K562 (cell line): ENCODE data around the gene LRMDA. TPM values are rescaled to one million over a fixed set of nuclear protein-coding genes. Genes with fewer than 3 reads are reported as not detected.

Experiments
- ATAC-seq: fragments of 200-7000 bp; cut with Tn5 transposase; 3 replicates; pipeline ENCODE4 v1.9.1; 2020; ENCODE audit warnings: moderate library complexity
- BruUV-seq: library from RNA; stranded (reverse); fragments of 400-500 nt; replicated peaks from 2 replicates; lab custom pipeline; 2021; lab: Mats Ljungman, UMichigan
- CTCF ChIA-PET: fragments of 300-600 bp; formaldehyde crosslinking; extraction: SDS; loops from one replicate; lab custom pipeline; 2021; ENCODE audit warnings: low intra/inter-chr PET ratio; lab: Yijun Ruan, JAX
- POLR2A ChIA-PET: fragments of 300-600, 350-650 bp; sonication (Branson Sonifier 250); formaldehyde crosslinking; extraction: SDS; loops from one replicate; lab custom pipeline; 2021; ENCODE audit warnings: antibody characterized with exemption, inconsistent platforms; lab: Yijun Ruan, JAX
- DNase-seq, 4 experiments: peaks; one replicate each; pipeline versions ENCODE4 v3.0.0 to v3.0.0-alpha.2; 2011 to 2018; ENCODE audit warnings: low spot score in 3 of 4, mixed read lengths in 3 of 4; ENCODE audit errors: extremely low read depth in 1 of 4
- FAIRE-seq: peaks from 2 replicates; lab custom pipeline; 2011; peaks lifted over from hg19 to GRCh38; lab: Jason Lieb, UNC
- H2AFZ ChIP-seq: 2 replicates; pipeline ENCODE4 v1.6.0; 2011; ENCODE audit warnings: low read depth, low read length, control low read depth, inconsistent platforms
- H3K27ac ChIP-seq: fragments of 200-600 bp; 3 replicates; pipeline ENCODE4 v1.8.0; 2011; ENCODE audit warnings: low read depth, mild to moderate bottlenecking, control low read depth, inconsistent platforms, low read length, moderate library complexity, mixed read lengths; ENCODE audit errors: extremely low read depth
- H3K27me3 ChIP-seq, 2 experiments: fragments of 300-600 bp in 1 of 2; 2 replicates in 1 of 2; 3 replicates in 1 of 2; pipeline versions ENCODE4 v1.6.0 to v1.8.0; 2011; ENCODE audit warnings: inconsistent platforms in 2 of 2, low read length in 2 of 2, mild to moderate bottlenecking in 1 of 2, mixed read lengths in 1 of 2, moderate library complexity in 1 of 2; ENCODE audit not compliant: control insufficient read depth in 2 of 2, insufficient read depth in 2 of 2
- H3K36me3 ChIP-seq: fragments of 300-600 bp; 3 replicates; pipeline ENCODE4 v1.8.0; 2011; ENCODE audit warnings: mild to moderate bottlenecking, low read length, inconsistent platforms; ENCODE audit not compliant: control insufficient read depth, insufficient read depth
- H3K4me1 ChIP-seq, 2 experiments: fragments of 200-600 bp in 1 of 2; replicated peaks in 1 of 2; 2 replicates in 1 of 2; 3 replicates in 1 of 2; pipeline versions ENCODE4 v1.5.1 to v1.8.0; 2011; ENCODE audit warnings: inconsistent platforms in 2 of 2, low read length in 2 of 2, mild to moderate bottlenecking in 1 of 2, mixed read lengths in 1 of 2, moderate library complexity in 1 of 2; ENCODE audit not compliant: control insufficient read depth in 2 of 2, insufficient read depth in 2 of 2
- H3K4me2 ChIP-seq: 2 replicates; pipeline ENCODE4 v1.6.1; 2011; ENCODE audit warnings: low read length, control low read depth, inconsistent platforms, mixed read lengths; ENCODE audit not compliant: insufficient read depth
- H3K4me3 ChIP-seq: fragments of 200-600 bp; sonication (generic), shearing (Covaris generic); 2 replicates; pipeline ENCODE4 v1.5.1; 2016; ENCODE audit warnings: control low read depth, inconsistent platforms
- H3K79me2 ChIP-seq: fragments of 200-600 bp; 3 replicates; pipeline ENCODE4 v1.8.0; 2011; ENCODE audit warnings: low read length, inconsistent platforms; ENCODE audit not compliant: control insufficient read depth, insufficient read depth
- H3K9ac ChIP-seq, 2 experiments: 2 replicates each; pipeline versions ENCODE4 v1.6.0 to v1.6.1; 2011; ENCODE audit warnings: low read depth in 2 of 2, low read length in 2 of 2, control low read depth in 1 of 2, inconsistent platforms in 1 of 2, mild to moderate bottlenecking in 1 of 2, mixed read lengths in 1 of 2; ENCODE audit not compliant: insufficient read depth in 1 of 2
- H3K9me1 ChIP-seq: one replicate; pipeline ENCODE4 v1.6.0; 2011; ENCODE audit warnings: inconsistent platforms, mild to moderate bottlenecking, low read length, moderate library complexity; ENCODE audit not compliant: control insufficient read depth, insufficient read depth
- H3K9me3 ChIP-seq: replicated peaks from 2 replicates; pipeline ENCODE4 v1.5.1; 2011; ENCODE audit warnings: low read depth, low read length, inconsistent platforms; ENCODE audit not compliant: control insufficient read depth, insufficient read depth
- H4K20me1 ChIP-seq: replicated peaks from 2 replicates; pipeline ENCODE4 v1.6.1; 2011; ENCODE audit warnings: low read length, inconsistent platforms, mixed read lengths; ENCODE audit not compliant: control insufficient read depth, insufficient read depth
- ARID3B ChIP-seq: fragments of 250-450 bp; sonication (Bioruptor Pico); IDR thresholded peaks from 2 replicates; pipeline ENCODE4 v1.4.0; 2020; ENCODE audit warnings: borderline replicate concordance
- CBX3 ChIP-seq, 2 experiments: IDR thresholded peaks; 1 replicate in 1 of 2; 2 replicates in 1 of 2; pipeline ENCODE4 v1.6.1; 2012; ENCODE audit warnings: inconsistent platforms in 2 of 2, low read length in 2 of 2, borderline replicate concordance in 1 of 2, control low read depth in 1 of 2
- MEIS2 ChIP-seq: fragments of 450-650 bp; IDR thresholded peaks from 2 replicates; pipeline ENCODE4 v1.6.1; 2014; ENCODE audit warnings: mild to moderate bottlenecking; ENCODE audit not compliant: partially characterized antibody
- PHB ChIP-seq: fragments of 250-450 bp; sonication (Bioruptor Pico); IDR thresholded peaks from 2 replicates; pipeline ENCODE4 v1.5.0; 2021
- TSC22D4 ChIP-seq: fragments of 450-650 bp; IDR thresholded peaks from 2 replicates; pipeline ENCODE4 v1.6.1; 2016; ENCODE audit warnings: missing genetic modification characterization, missing biosample characterization, control low read depth
- ZBTB1 ChIP-seq: sonication (generic); formaldehyde crosslinking; IDR thresholded peaks from 2 replicates; pipeline ENCODE4 v1.8.1; 2023; ENCODE audit warnings: missing genetic modification reagents, low read depth, mild to moderate bottlenecking, borderline replicate concordance
- WGBS: fragments of 100-300 bp; shearing (Covaris generic); methylation state at CpG from one replicate; pipeline ENCODE4 v1.1.6; 2016; ENCODE audit warnings: low coverage, mixed read lengths; ENCODE audit not compliant: insufficient coverage; ENCODE audit errors: missing lambda C conversion rate; 5-methylcytosine and 5-hydroxymethylcytosine counted together
- in situ Hi-C: fragments of 300-500 bp; cut with MboI; formaldehyde crosslinking; loops from 4 replicates; pipeline ENCODE4 v1.15.0; 2018; ENCODE audit warnings: inconsistent platforms, mixed read lengths
- intact Hi-C: fragments of 100-400 bp; cut with micrococcal nuclease; formaldehyde crosslinking; loops from 2 replicates; pipeline ENCODE4 v1.14.2; 2022
- polyA plus RNA-seq, 8 experiments: library from polyadenylated mRNA; depleted of rRNA in 4 of 8; stranded (reverse) in 5 of 8; unstranded in 3 of 8; fragments of >200 nt; fragmentation: Nextera tagmentation in 2 of 8; fragmentation: Illumina TruSeq in 1 of 8; extraction: Ambion mirVana in 2 of 8; extraction: Trizol in 1 of 8; gene quantifications; 2 replicates each; pipeline versions ENCODE4 v1.2.1 to v1.2.3, GENCODE V29; 2011 to 2014; ENCODE audit warnings: inconsistent platforms in 1 of 8, missing spikeins in 1 of 8
- total RNA-seq, 7 experiments: library from RNA; depleted of rRNA in 6 of 7; stranded (reverse); fragments of >200 nt in 6 of 7; fragmentation: Illumina TruSeq in 2 of 7; extraction: Trizol in 2 of 7; gene quantifications; 2 replicates each; pipeline versions ENCODE4 v1.2.1 to v1.2.3, GENCODE V29; 2011 to 2021; ENCODE audit warnings: low replicate concordance in 1 of 7
- TF ChIP-seq, protein P1 (sequence below), 2 experiments: IDR thresholded peaks in 1 of 2; conservative IDR thresholded peaks in 1 of 2; 2 replicates each; pipeline ENCODE4 v1.6.1; 2016; ENCODE audit warnings: low read depth in 2 of 2, mild to moderate bottlenecking in 1 of 2, missing compliant biosample characterization in 1 of 2, missing genetic modification characterization in 1 of 2, moderate library complexity in 1 of 2

LRMDA gene
- total and polyA plus RNA-seq, 9 of the 15 experiments (the other 6 are each of a cell fraction or from before 2014, with no cell fraction given), result 0.25 TPM; not detected in 8

DNA sequence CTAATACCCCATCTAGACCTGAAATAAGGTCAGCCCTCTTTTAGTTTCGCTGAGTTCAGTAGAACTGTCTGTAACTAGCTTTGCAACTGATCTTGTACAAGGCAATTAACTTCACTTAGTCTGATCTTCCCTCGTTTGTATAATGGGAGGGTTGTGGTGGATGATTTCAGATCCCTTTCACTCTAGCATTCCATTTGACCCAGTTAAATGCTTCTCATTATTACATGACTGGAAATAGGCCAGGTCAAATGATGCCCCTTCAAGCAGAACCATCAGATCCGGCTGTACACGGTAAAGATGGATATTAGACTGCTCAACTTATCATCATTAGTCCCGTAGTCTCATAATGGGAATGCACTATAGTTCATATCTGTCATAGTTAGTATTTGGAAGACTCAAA is 1009.0 kb downstream of the LRMDA start:
- Histone ChIP-seq H3K27me3 (no peaks in the 10 kb centered on the region), H3K79me2 (no peaks in the 10 kb centered on the region), H2AFZ (no peak overlapping the region), H3K9me3 (no peaks in the 10 kb centered on the region; the same call in 1 of the 2 replicates), H3K27ac (no peak overlapping the region), H4K20me1 (no peaks in the 10 kb centered on the region), H3K9ac (no peak overlapping the region), H3K4me3 (no peak overlapping the region), H3K4me2 (no peak overlapping the region), H3K4me1 (no peaks in the 10 kb centered on the region), H3K36me3 (no peaks in the 10 kb centered on the region), H3K9me1 (no peaks in the 10 kb centered on the region)
- ATAC-seq (no peak), FAIRE-seq (no peak), DNase-seq (no peak)
- intact Hi-C loops (no loop called here), in situ Hi-C loops (no loop called here)
- ChIA-PET CTCF (no interaction called here), POLR2A (no interaction called here)
- 1% methylated on average over 5 of the region's 5 CpGs for WGBS
- TF ChIP-seq ZBTB1 (no peak), TSC22D4 (tag) (no peak), PHB (CRISPR knock-in tag) (no peak), CBX3 (IDR thresholded peaks at IDR 0.05; ENCODE audit: borderline replicate concordance in 1 of 2, low read length in 2 of 2) (no peak), MEIS2 (no peak), ARID3B (CRISPR knock-in tag) (no peak)
- TF ChIP-seq, protein P1, sequence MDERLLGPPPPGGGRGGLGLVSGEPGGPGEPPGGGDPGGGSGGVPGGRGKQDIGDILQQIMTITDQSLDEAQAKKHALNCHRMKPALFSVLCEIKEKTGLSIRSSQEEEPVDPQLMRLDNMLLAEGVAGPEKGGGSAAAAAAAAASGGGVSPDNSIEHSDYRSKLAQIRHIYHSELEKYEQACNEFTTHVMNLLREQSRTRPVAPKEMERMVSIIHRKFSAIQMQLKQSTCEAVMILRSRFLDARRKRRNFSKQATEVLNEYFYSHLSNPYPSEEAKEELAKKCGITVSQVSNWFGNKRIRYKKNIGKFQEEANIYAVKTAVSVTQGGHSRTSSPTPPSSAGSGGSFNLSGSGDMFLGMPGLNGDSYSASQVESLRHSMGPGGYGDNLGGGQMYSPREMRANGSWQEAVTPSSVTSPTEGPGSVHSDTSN (CRISPR knock-in tag; IDR thresholded peaks at IDR 0.05; ENCODE audit: low read depth), result no peak
- TF ChIP-seq, protein P1 (tag; conservative IDR thresholded peaks at IDR 0.05; ENCODE audit: low read depth), result no peak
- no TSS peak for BruUV-seq
